ENCODE data around the gene CHN1.

Gene CHN1

DNA sequence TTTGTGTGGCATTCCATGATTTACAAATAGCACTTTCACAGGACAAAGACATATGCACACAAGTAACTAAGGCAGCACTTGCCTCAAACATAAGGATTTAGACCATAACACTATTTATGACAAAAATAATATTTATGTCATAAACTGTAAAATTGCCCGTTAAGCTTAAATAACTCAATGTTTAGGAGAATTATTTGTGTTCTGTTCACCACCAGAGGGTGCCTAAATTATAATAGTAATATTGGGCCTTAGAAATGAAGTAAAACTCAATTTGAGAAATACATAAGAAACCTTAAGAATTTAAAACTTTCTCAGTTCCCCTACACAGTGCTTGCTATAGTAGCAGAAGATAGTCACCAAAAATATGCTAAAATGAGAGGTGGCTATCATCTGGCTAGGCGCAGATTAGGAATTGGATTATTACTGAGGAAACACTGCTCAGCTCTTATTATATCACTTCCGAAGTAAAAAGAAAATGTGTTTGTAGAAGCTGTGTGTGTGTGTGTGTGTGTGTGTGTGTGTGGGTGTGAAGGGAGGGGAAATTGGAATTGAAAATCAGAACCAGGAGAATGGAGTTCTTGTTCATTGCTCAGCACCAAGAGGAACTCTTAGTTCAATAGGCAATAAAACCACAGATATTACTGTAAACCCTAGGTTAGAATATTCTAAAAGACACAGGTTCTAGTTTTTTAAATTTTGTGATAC lies 4.9 kb upstream of the CHN1 start:
- no peak for DNase-seq (ENCODE audit: low read depth)

DNA sequence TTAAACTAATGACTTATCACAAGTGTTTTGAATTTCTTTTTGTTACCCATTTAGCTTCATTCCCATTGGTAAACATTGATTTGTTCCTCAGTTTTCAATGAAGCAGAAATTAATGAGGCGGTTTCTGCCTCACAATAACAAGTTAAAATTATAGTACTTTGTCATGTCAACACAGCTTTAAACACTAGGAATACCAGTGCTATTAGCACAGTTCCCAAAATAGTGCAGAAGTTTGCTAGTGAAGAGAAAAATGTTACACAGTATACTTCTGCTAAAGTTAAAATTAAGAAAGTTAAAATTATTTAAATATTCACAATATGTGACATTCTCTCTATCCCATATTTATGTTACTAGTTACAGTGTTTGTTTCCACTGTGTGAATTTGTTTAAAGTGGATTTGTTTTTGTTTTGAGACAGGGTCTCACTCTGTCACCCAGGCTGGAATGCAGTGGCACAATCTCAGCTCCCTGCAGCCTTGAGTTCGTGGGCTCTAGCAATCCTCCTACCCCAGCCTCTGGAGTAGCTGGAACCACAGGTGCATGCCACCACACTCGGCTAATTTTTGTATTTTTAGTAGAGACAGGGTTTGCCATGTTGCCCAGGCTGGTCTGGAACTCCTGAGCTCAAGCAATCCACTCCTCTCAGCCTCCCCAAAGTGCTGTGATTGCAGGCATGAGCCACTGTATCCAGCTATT lies 3.8 kb upstream of the CHN1 start:
- no peak for DNase-seq (ENCODE audit: low read depth)

DNA sequence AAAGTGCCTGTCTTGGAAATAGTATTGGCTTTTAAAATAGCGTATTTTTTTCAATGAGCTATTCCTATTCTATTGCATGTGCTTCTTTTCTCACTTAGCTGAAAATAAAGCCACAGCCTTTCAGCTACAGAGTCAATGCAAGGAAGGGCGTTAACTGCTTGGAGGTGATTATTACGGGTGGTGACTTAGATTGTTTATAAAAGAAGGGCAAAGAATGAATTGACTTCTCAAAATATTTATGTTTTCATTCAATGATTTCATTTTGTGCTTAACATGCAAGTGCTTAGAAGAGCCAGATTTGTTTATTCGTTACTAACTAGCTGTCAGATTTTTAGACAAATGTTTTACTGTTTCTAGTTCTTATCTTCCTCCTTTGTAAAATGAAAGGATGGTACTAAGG lies 2.8 kb upstream of the CHN1 start:
- DNase-seq (ENCODE audit: low read depth) = no peak

DNA sequence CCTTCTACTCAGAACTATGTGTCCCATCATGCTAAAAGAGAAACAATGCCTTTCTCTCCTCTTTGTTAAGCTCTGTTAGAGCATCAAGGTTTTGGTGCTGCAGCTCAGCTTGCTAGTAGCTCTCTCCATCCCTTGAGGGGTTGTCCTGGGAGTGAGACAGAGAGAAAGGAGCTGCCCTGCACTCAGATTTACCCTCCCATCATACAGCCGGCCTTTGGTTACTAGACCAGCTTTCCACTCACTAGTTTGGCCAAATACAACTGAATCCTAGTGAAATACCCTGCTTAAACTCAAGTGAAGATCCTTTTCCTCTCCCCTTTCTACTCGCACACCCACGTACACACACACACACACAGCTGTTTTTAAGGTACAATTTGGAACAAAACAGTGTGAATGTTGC lies 2.3 kb upstream of the CHN1 start:
- DNase-seq (ENCODE audit: low read depth) = no peak

DNA sequence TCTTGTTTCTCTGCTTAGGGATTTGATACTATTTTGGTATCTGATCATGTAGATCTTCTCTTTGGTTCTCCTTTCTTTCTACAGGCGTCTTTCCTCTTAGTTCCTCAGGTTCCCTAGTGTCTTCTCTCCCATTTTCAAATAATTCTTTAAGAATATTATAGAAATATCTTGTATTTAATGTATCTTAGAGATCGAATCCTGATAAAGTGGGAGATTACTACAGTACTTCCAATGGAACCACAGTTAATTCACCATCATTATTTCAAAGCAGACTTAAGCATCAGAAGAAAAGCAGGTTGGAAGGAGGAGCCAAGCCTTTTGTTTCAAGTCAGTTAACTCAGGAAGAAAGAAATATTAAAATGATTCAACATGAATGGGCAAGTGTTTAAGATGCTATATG lies 1.1 kb upstream of the CHN1 start:
- DNase-seq (ENCODE audit: low read depth) = no peak

DNA sequence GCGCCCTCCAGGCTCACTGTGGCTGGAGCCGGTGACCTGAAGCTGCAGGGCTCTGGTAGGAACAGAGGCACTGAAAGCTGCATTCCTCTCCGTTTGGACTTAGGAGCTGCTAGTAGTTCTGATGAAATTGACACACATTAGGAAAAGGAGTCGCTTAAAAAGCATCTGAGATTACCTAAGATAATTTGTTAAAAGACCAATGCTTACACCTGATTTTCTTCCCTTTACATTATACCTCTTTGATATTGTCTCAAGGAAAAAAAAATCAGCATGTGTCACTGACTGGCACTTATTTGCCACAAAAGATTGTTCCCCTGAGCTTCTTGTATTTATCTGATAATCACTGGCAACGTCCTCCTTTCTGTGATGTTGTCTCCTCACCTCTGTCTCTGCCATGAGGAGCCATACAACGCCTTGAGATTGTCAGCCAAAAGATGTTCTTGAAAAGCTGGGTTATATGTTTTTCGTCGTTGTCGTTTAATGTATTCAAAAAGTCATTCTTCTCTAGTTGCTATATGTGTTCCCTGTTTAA lies 618 bp upstream of the CHN1 start:
- DNase-seq (ENCODE audit: low read depth) = no peak

DNA sequence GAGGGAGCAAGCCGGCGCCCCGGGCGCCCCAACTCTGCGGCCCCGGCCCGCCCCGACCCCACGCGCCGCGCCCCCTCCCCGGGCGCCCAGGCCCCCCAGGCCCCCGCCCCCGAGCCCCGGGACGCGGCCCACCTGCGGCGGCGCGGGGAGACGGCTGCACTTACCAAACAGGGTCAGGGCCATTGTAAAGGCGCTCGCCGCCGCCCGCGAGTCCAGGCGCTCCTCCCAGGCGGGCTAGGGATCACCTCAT lies 526 bp downstream of the CHN1 start:
- DNase-seq (ENCODE audit: low read depth) = no peak

DNA sequence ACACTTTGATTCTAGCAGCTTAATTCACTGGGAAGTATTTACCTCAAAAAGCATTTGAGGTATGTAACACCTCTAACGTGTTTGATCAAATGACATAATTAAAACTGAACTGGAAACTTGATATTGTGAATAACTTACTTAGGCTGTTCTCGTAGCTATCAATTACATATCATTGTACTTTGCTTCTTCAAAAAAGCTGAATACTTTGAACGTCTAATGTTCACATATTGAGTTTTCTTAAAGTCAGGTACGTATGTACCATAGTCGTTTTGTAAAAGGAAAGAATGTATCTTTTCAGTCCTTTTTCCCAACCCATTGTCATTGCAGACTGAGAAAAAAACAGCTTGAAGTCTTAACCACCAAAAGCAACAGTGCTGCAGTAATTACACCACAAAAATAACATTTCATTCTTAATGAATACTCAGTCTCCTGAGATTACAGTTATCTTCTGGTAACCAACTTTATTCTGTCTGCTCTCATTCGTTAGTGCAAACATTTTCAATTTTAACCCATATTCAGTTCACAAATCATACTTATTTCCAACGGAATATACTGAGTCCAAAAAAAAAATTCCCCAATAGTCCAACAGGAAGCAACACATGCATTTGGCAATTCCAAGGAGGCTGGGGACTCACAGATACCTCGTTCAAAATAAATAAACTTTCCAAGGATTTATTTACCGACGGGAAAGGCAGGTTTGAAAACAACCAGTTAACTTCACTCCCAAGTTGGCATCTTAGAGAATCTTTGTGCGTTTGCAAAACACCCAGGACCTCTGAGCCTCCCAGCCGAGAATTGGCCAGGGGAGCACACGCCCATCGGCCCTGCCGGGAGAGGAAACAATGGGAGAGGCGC lies 1.1 kb downstream of the CHN1 start:
- DNase-seq (ENCODE audit: low read depth) = no peak

DNA sequence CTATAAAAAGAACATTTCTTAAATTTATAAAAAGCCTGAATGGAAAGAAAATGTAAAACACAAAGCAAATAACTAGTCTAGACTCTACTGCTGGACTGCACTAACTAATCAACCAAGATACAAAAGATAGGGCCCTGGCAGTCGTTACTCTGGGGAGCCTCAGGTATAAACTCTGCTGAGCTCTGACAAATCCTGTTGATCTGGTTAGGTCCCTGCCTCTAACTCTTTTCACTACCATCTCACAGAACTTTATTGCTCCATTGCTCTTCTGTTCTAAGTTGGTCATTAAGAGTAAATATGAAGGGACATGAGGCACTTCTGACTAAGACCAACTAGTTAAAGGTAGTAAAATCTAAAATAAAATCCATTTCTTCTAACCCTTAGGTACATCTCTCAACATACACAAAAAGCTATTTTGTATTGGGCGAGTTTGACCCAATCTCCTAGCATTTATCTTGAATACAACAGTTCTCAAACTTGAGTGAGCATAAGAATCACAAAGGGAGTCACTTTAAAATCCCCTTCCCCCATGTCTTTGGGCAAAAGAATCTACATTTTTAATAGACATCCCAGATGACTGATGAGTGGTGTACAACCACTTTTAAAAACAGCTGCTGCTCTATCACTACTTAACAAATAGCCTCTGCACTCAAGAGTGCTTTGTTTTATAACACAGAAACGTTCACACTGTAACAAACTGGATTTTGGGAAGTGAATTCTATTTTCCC lies 2.5 kb downstream of the CHN1 start:
- DNase-seq (ENCODE audit: low read depth) = no peak

DNA sequence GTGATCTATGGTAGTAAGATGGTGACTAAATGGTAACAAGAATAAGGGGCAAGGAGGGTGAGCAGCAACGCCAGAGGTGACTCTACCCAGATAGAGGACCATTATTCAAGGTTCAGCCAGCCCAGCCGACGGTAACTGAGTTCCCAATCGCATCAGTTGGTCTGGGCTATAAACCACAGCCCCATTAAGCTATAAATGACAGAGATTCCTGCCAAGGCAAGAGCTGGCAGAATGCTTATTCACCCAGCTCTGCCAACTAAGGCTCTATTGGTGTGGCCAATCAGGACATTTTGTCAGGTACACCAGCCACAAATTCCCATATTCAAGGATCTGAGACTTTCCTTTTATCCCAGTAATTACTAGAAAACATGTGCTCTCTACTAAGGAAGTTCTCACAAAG lies 3.6 kb downstream of the CHN1 start:
- DNase-seq (ENCODE audit: low read depth) = no peak

DNA sequence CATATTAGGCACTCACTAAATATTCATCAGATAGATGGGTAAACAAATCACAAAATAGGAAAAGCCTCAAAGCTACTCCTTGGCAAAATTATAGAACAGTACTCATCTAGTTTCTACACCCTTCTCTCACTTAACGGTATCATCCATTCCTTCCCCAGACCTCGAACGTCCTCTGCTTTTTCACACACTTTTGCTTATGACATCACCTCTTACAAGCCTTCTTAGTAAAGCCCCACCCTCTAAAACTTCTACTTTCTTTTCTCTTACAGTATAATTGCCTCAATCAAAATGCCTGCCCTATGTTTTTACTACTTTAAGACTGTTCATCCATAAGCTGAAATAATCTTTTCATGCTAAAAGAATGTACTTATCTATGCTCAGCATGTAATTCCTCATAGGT lies 8.1 kb downstream of the CHN1 start:
- DNase-seq (ENCODE audit: low read depth) = no peak

DNA sequence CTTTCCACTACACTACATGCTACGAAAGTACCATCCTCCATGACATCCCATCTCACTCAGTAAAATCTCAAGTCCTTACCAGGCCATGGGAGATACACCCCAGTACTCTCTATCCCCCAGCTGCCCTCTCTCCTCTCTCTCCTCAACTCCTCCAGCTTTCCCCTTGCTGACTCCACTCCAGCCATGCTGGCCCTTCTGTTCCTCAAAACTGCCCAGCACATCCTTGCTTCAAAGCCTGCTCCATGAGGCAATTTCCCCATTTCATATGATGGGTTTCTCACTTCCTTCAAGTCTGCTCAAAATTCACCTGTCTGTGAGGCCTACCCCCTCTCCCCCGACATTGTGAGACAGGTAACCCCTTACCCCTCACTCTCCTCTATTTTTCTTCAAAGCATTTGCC lies 8.6 kb downstream of the CHN1 start:
- no peak for DNase-seq (ENCODE audit: low read depth)

DNA sequence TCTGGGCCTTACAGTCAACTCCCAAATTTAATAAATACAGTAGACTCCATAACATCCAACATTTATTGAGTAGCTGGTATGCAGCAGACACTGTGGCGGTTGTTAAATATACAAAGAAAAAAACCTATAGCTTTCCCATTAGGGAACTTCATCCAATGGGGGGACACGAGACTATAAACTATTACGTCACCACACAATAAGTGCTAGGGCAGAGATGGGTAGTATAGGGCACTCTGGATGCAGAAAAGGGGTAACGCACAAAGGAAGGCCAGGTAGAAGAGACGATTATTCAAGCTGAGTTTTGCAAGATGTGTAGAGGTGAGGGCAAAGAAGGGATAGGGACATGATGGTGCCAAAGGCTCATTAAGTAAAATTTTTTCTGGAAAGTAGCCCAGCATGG lies 10.8 kb downstream of the CHN1 start:
- no peak for DNase-seq (ENCODE audit: low read depth)

DNA sequence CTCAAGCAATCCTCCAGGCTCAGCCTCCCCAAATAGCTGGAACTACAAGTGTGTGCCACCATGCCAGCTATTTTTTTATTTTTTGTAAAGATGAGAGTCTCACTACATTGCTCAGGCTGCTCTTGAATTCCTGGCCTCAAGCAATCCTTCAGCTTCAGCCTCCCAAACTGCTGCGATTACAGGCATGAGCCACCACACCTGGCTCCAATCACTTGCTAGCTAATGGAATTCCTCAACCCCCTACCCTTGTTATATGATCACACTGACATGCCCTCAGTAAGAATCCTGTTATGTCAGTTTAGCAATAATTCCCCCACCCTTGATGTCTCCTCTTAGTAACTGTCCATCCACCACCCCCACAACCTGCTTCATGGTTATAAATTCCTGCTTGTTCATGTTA lies 12.3 kb downstream of the CHN1 start:
- DNase-seq (ENCODE audit: low read depth) = no peak

DNA sequence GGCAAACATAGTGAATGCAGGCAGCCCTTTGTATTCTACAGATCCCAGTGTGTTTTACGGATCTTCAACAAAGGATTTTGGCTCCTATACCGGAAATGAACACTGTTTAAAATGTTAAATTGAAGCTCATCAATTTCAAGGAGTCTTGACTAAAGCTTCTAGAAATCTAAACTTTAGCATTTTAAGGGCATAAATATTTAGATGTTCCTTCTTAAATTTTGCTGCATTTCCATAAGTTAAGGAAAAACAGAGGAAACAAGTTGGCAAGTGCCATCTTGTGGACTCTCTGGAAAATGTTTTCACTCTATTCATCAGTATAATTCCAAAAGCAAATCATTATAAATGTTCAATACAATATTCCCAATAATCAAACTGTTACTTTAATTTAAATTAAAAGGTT lies 19.6 kb downstream of the CHN1 start:
- DNase-seq (ENCODE audit: low read depth) = no peak

DNA sequence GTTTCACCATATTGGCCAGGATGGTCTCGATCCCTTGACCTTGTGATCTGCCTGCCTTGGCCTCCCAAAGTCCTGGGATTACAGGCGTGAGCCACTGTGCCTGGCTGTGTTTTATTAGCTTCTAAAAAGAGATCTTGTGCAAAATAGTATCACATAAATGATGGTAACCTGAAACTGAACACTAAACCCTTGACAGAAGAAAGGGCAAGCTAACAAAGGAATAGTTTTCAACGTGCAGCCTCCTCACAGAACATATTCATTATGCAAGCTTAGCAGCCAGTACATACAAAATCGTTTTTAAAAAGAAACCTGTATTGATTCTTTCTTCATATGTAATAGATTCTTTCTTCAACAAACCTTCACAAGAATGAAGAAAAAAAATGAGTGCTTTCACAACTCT lies 20.6 kb downstream of the CHN1 start:
- DNase-seq (ENCODE audit: low read depth) = no peak

DNA sequence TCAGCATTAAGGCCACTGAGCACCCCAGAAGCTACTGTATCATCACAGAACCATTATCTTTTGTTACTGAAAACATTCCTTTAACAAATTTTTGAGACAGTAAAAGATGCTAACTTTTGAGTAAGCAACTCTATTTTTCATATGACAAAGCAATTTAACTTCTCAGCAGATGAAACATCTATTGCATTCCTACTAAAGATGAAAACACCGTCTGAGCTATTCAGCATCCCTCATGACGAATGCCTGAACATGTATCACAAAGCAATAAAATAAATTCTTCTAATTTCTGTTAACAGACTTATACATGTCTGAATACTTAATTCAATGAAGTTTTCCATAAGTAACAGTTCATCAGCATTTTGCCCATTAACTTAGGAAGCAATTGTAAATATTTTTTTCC lies 23.9 kb downstream of the CHN1 start:
- DNase-seq (ENCODE audit: low read depth) = no peak

DNA sequence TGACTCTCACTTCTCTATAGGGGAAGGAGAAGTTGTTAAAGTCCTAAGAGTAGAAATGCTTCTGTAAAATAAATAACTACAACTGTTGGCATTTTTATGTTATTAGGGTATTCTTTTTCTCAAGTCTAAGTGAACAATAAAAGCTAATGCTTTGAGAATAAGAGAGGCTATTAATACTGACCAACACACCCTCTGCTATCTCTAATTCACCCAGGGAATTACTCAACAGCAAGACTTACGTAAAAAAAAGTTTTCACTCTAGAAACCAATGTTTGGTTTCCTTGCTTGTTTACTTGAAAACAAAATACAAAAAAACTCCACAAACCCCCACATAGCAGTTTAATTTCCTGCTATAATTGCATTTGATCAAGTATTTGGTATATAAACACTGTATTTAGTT lies 25.2 kb downstream of the CHN1 start:
- DNase-seq (ENCODE audit: low read depth) = no peak

DNA sequence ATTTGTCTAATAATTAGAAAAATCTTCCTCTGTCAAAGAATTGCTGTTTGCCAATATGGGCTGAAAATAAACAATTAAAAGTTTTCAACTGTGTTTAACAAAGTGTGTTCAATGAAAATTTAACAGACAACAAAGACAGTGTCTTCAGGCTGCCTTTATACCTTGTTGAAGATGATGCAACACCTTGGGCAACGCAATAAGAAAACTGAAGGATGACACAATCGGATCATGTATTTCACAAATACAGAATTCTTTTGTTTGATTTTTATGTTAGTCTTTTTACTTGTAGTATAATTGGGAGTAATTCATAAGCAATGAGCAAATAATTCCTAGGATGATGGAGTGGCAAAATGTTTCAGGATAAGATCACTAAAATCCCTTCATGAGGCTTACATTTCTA lies 27.8 kb downstream of the CHN1 start:
- DNase-seq (ENCODE audit: low read depth) = no peak

DNA sequence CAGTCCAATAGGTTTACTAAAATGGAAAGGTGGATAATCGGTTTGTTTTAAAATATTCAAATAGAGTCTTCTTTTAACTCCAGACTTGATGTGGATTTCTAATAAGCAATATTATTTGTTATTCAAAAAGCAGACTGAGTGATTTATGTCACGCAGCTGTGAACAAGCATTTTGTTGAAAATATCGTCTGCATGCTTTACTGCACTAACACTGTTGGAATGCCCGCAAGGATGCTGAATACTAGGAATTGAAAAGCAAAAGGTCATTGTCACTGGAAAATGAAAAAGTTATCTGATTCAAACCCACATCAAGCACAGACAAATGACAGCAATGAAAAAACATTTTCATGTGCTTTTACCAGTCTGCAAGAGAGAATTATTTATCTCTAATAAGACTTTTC lies 31.1 kb downstream of the CHN1 start:
- DNase-seq (ENCODE audit: low read depth) = no peak

DNA sequence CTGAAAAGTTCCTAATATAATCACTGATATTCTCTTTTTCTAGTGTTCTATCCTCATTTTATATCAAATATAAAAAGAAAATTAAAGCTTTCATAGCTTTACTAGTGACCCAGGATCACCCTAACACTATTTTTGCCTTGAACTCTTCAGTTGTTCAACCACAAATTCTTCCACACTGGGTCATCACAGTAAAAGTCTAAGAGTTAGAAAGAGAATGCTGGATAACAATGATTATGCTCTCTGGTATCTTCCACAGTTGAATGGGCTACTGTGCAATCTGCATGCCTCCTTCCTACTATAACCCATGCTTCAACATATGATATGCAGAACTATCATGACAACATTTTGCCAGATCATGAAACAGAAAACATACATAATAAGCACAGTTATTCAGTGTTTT lies 32.3 kb downstream of the CHN1 start:
- DNase-seq (ENCODE audit: low read depth) = no peak

Measured in T-helper 22 cell (primary cell).